NOMO-1 treated with DMSO at 0.1 percent for 48 hours (cell line): ENCODE measurements around the gene GMNN.
"Not testable (repeated sequence)": the region's sequence is repeated elsewhere in the genome, so short reads cannot be mapped to it uniquely, and the experiment has no call there.

Experiments used
- DNase-seq: peaks from one replicate; lab custom pipeline; 2025; ENCODE audit not compliant: unreplicated experiment; lab: John Stamatoyannopoulos, UW

Gene GMNN

GRCh38 chr6:24774696-24775519, at the start of gene GMNN:
Gene GMNN (plus strand): TSS chr6:24774937. CDS start chr6:24777247, 2,310 bp downstream.
- peak; percentile 98 for DNase-seq

- not testable (repeated sequence) for DNase-seq
Observed at GRCh38 chr6:24730653-24731052, 44.1 kb upstream of the GMNN start.

GRCh38 chr6:24731456-24732134, 43.1 kb upstream of the GMNN start:
- not testable (repeated sequence) for DNase-seq

- no peak for DNase-seq
Observed at GRCh38 chr6:24734166-24734565, 40.6 kb upstream of the GMNN start.

GRCh38 chr6:24734710-24735109, 40.0 kb upstream of the GMNN start:
- not testable (repeated sequence) for DNase-seq

GRCh38 chr6:24738741-24739140, 36.0 kb upstream of the GMNN start:
- peak; percentile 31 for DNase-seq

- DNase-seq: no peak
Observed at GRCh38 chr6:24740861-24741260, 33.9 kb upstream of the GMNN start.

GRCh38 chr6:24742216-24742738, 32.5 kb upstream of the GMNN start:
- DNase-seq: no peak

GRCh38 chr6:24743265-24743943, 31.3 kb upstream of the GMNN start:
- peak; percentile 91 for DNase-seq

- DNase-seq: peak; percentile 90
Observed at GRCh38 chr6:24743944-24744335, 30.8 kb upstream of the GMNN start.

- peak; percentile 69 for DNase-seq
Observed at GRCh38 chr6:24744911-24745310, 29.8 kb upstream of the GMNN start.

GRCh38 chr6:24749297-24749696, 25.4 kb upstream of the GMNN start:
- peak; percentile 57 for DNase-seq

GRCh38 chr6:24750878-24751277, 23.9 kb upstream of the GMNN start:
- not testable (repeated sequence) for DNase-seq

- no peak for DNase-seq
Observed at GRCh38 chr6:24752503-24752902, 22.2 kb upstream of the GMNN start.

- DNase-seq: no peak
Observed at GRCh38 chr6:24752917-24753492, 21.7 kb upstream of the GMNN start.

- no peak for DNase-seq
Observed at GRCh38 chr6:24753545-24753944, 21.2 kb upstream of the GMNN start.

GRCh38 chr6:24754378-24754777, 20.4 kb upstream of the GMNN start:
- not testable (repeated sequence) for DNase-seq

GRCh38 chr6:24755279-24755678, 19.5 kb upstream of the GMNN start:
- no peak for DNase-seq

- peak; percentile 25 for DNase-seq
Observed at GRCh38 chr6:24757611-24758010, 17.1 kb upstream of the GMNN start.

- no peak for DNase-seq
Observed at GRCh38 chr6:24759718-24760117, 15.0 kb upstream of the GMNN start.

GRCh38 chr6:24760210-24760609, 14.5 kb upstream of the GMNN start:
- DNase-seq: no peak
